Astrocyte (in vitro differentiated cells and primary cell): ENCODE data around the gene GNAO1. TPM values are rescaled to one million over a fixed set of nuclear protein-coding genes. Genes with fewer than 3 reads are reported as not detected.

Experiments
- DNase-seq: peaks from one replicate; pipeline ENCODE4 v3.0.0-alpha.2; 2010; ENCODE audit warnings: low read depth
- FAIRE-seq: peaks from 2 replicates; lab custom pipeline; 2011; peaks lifted over from hg19 to GRCh38; lab: Jason Lieb, UNC
- H2AFZ ChIP-seq: 2 replicates; pipeline ENCODE4 v1.6.0; 2012; ENCODE audit warnings: low read depth, low read length, inconsistent platforms
- H3K27ac ChIP-seq: 2 replicates; pipeline ENCODE4 v1.5.1; 2011; ENCODE audit warnings: low read depth, low read length, inconsistent platforms
- H3K27me3 ChIP-seq: 2 replicates; pipeline ENCODE4 v1.6.0; 2011; ENCODE audit warnings: low read length, inconsistent platforms; ENCODE audit not compliant: insufficient read depth
- H3K36me3 ChIP-seq: 2 replicates; pipeline ENCODE4 v1.5.1; 2011; ENCODE audit warnings: low read length, inconsistent platforms; ENCODE audit not compliant: insufficient read depth
- H3K4me1 ChIP-seq: 2 replicates; pipeline ENCODE4 v1.5.1; 2011; ENCODE audit warnings: low read length, inconsistent platforms; ENCODE audit not compliant: insufficient read depth
- H3K4me2 ChIP-seq: 2 replicates; pipeline ENCODE4 v1.6.0; 2012; ENCODE audit warnings: low read length, inconsistent platforms
- H3K4me3 ChIP-seq: 2 replicates; pipeline ENCODE4 v1.5.1; 2011; ENCODE audit warnings: low read depth, mild to moderate bottlenecking, low read length, inconsistent platforms; ENCODE audit not compliant: insufficient read depth
- H3K79me2 ChIP-seq: 2 replicates; pipeline ENCODE4 v1.6.0; 2012; ENCODE audit warnings: mild to moderate bottlenecking, low read length, inconsistent platforms; ENCODE audit not compliant: insufficient read depth
- H3K9ac ChIP-seq: 2 replicates; pipeline ENCODE4 v1.6.0; 2012; ENCODE audit warnings: mild to moderate bottlenecking, low read length, inconsistent platforms
- H3K9me3 ChIP-seq: 2 replicates; pipeline ENCODE4 v1.5.1; 2012; ENCODE audit warnings: low read depth, mild to moderate bottlenecking, low read length, inconsistent platforms; ENCODE audit not compliant: insufficient read depth
- H4K20me1 ChIP-seq: 2 replicates; pipeline ENCODE4 v1.6.0; 2012; ENCODE audit warnings: low read length, inconsistent platforms; ENCODE audit not compliant: insufficient read depth
- H3K27ac Mint-ChIP-seq: one replicate; pipeline ENCODE4 v1.8.0; 2021; ENCODE audit warnings: mild to moderate bottlenecking, mixed read lengths; ENCODE audit not compliant: unreplicated experiment
- H3K27me3 Mint-ChIP-seq: one replicate; pipeline ENCODE4 v1.8.0; 2021; ENCODE audit warnings: low read depth, mixed read lengths; ENCODE audit not compliant: unreplicated experiment
- H3K36me3 Mint-ChIP-seq: one replicate; pipeline ENCODE4 v1.8.0; 2021; ENCODE audit warnings: low read depth, mixed read lengths; ENCODE audit not compliant: unreplicated experiment
- H3K4me1 Mint-ChIP-seq: one replicate; pipeline ENCODE4 v1.8.0; 2021; ENCODE audit warnings: low read depth, mixed read lengths; ENCODE audit not compliant: unreplicated experiment
- H3K4me3 Mint-ChIP-seq: one replicate; pipeline ENCODE4 v1.8.0; 2021; ENCODE audit warnings: mild to moderate bottlenecking, moderate library complexity, mixed read lengths; ENCODE audit not compliant: unreplicated experiment
- H3K9me3 Mint-ChIP-seq: one replicate; pipeline ENCODE4 v1.8.0; 2021; ENCODE audit warnings: mild to moderate bottlenecking, mixed read lengths; ENCODE audit not compliant: unreplicated experiment
- CTCF ChIP-seq: IDR thresholded peaks from 2 replicates; pipeline ENCODE4 v1.5.1; 2011; ENCODE audit warnings: low read depth, mild to moderate bottlenecking, inconsistent platforms, low read length, moderate library complexity; ENCODE audit not compliant: insufficient read depth
- EZH2 ChIP-seq: IDR thresholded peaks from 2 replicates; pipeline ENCODE4 v1.6.1; 2012; ENCODE audit warnings: mild to moderate bottlenecking, low read length, inconsistent platforms; ENCODE audit not compliant: insufficient read depth
- total RNA-seq: library from RNA; stranded (reverse); gene quantifications from 2 replicates; pipeline ENCODE4 v1.2.1, GENCODE V29; 2021

Gene GNAO1
- total RNA-seq, 1 donor from 2014 or later, result 1.7 TPM

GRCh38 chr16:56267888-56268287, 76.6 kb downstream of the GNAO1 start:
- H3K9me3 ChIP-seq, result no peaks in the 10 kb centered on the region
- H3K27ac ChIP-seq, result no peak overlapping the region
- H3K36me3 ChIP-seq, result no peaks in the 10 kb centered on the region
- no peaks in the 10 kb centered on the region for H3K27me3 ChIP-seq
- H3K9ac ChIP-seq, result no peak overlapping the region
- H3K4me3 ChIP-seq, result no peak overlapping the region
- H2AFZ ChIP-seq, result no peak overlapping the region
- no peaks in the 10 kb centered on the region for H3K79me2 ChIP-seq
- H3K4me1 Mint-ChIP-seq, result peaks cover 17% of the 10 kb centered on the region
- no peaks in the 10 kb centered on the region for H3K36me3 Mint-ChIP-seq
- TF ChIP-seq CTCF, result no peak
- no peak for TF ChIP-seq EZH2
- H4K20me1 ChIP-seq, result no peaks in the 10 kb centered on the region
- H3K27ac Mint-ChIP-seq, result no peak overlapping the region
- peaks cover 2% of the 10 kb centered on the region for H3K27me3 Mint-ChIP-seq
- H3K4me2 ChIP-seq, result no peak overlapping the region
- H3K4me3 Mint-ChIP-seq, result no peak overlapping the region
- no peak for FAIRE-seq
- H3K9me3 Mint-ChIP-seq, result peaks cover 7% of the 10 kb centered on the region
- no peak for DNase-seq
- H3K4me1 ChIP-seq, result peaks cover 15% of the 10 kb centered on the region

GRCh38 chr16:56268799-56269198, 77.5 kb downstream of the GNAO1 start:
- peaks cover 15% of the 10 kb centered on the region for H3K4me1 ChIP-seq
- H3K36me3 ChIP-seq, result no peaks in the 10 kb centered on the region
- peak overlapping the region; percentile 58 for H2AFZ ChIP-seq
- no peak overlapping the region for H3K4me3 ChIP-seq
- peaks cover 2% of the 10 kb centered on the region for H3K27me3 Mint-ChIP-seq
- H3K9ac ChIP-seq, result no peak overlapping the region
- no peaks in the 10 kb centered on the region for H3K79me2 ChIP-seq
- no peaks in the 10 kb centered on the region for H3K27me3 ChIP-seq
- H4K20me1 ChIP-seq, result no peaks in the 10 kb centered on the region
- peak overlapping the region; percentile 36 for H3K4me2 ChIP-seq
- FAIRE-seq (no peak), DNase-seq (no peak)
- H3K4me3 Mint-ChIP-seq, result no peak overlapping the region
- peak overlapping the region; percentile 89 for H3K27ac Mint-ChIP-seq
- peaks cover 17% of the 10 kb centered on the region for H3K4me1 Mint-ChIP-seq
- no peak overlapping the region for H3K27ac ChIP-seq
- TF ChIP-seq CTCF, result no peak
- TF ChIP-seq EZH2, result no peak
- peaks cover 11% of the 10 kb centered on the region for H3K9me3 Mint-ChIP-seq
- H3K36me3 Mint-ChIP-seq, result no peaks in the 10 kb centered on the region
- H3K9me3 ChIP-seq, result no peaks in the 10 kb centered on the region

GRCh38 chr16:56269281-56269680, 78.0 kb downstream of the GNAO1 start:
- peak overlapping the region; percentile 10 for H3K9ac ChIP-seq
- H3K27ac Mint-ChIP-seq, result peak overlapping the region; percentile 89
- H3K9me3 ChIP-seq, result no peaks in the 10 kb centered on the region
- no peak for DNase-seq
- no peaks in the 10 kb centered on the region for H3K36me3 ChIP-seq
- peak overlapping the region; percentile 58 for H2AFZ ChIP-seq
- H3K27ac ChIP-seq, result peak overlapping the region; percentile 35
- H3K4me2 ChIP-seq, result peak overlapping the region; percentile 36
- H3K4me3 ChIP-seq, result no peak overlapping the region
- H3K36me3 Mint-ChIP-seq, result no peaks in the 10 kb centered on the region
- no peaks in the 10 kb centered on the region for H4K20me1 ChIP-seq
- peaks cover 2% of the 10 kb centered on the region for H3K27me3 Mint-ChIP-seq
- TF ChIP-seq CTCF, result no peak
- TF ChIP-seq EZH2, result no peak
- peaks cover 12% of the 10 kb centered on the region for H3K9me3 Mint-ChIP-seq
- H3K4me1 ChIP-seq, result peaks cover 15% of the 10 kb centered on the region
- FAIRE-seq, result no peak
- H3K4me1 Mint-ChIP-seq, result peaks cover 17% of the 10 kb centered on the region
- H3K27me3 ChIP-seq, result no peaks in the 10 kb centered on the region
- H3K4me3 Mint-ChIP-seq, result no peak overlapping the region
- H3K79me2 ChIP-seq, result no peaks in the 10 kb centered on the region
